ENCODE data around the gene TSEN15. TPM values are rescaled to one million over a fixed set of nuclear protein-coding genes. Genes with fewer than 3 reads are reported as not detected.

Gene TSEN15
- total RNA-seq, 1 experiment from 2014 or later, result 97.5 TPM

GRCh38 chr1:184074383-184074782 is 22.9 kb downstream of the TSEN15 start:
- DNase-seq (ENCODE audit: unreplicated experiment), result no peak
- no peaks in the 10 kb centered on the region for H3K9me3 Mint-ChIP-seq (ENCODE audit: unreplicated experiment)
- ChIA-PET CTCF (interaction anchor here (0.8 to 11.2 kb wide), 5 partner anchors 14 to 618 kb away, joined by 3 to 122 read pairs (median 11); no protein-coding TSS in a partner anchor), POLR2A (interaction anchor here (1.5 kb wide), 1 partner anchor 325 kb away, joined by 3 read pairs; no protein-coding TSS in a partner anchor)
- H3K4me3 Mint-ChIP-seq (ENCODE audit: unreplicated experiment), result no peak overlapping the region
- TF ChIP-seq, protein P1, sequence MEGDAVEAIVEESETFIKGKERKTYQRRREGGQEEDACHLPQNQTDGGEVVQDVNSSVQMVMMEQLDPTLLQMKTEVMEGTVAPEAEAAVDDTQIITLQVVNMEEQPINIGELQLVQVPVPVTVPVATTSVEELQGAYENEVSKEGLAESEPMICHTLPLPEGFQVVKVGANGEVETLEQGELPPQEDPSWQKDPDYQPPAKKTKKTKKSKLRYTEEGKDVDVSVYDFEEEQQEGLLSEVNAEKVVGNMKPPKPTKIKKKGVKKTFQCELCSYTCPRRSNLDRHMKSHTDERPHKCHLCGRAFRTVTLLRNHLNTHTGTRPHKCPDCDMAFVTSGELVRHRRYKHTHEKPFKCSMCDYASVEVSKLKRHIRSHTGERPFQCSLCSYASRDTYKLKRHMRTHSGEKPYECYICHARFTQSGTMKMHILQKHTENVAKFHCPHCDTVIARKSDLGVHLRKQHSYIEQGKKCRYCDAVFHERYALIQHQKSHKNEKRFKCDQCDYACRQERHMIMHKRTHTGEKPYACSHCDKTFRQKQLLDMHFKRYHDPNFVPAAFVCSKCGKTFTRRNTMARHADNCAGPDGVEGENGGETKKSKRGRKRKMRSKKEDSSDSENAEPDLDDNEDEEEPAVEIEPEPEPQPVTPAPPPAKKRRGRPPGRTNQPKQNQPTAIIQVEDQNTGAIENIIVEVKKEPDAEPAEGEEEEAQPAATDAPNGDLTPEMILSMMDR (IDR thresholded peaks at IDR 0.05; ENCODE audit: unreplicated experiment), result no peak
- no peaks in the 10 kb centered on the region for H3K27me3 Mint-ChIP-seq (ENCODE audit: insufficient read depth, unreplicated experiment)
- H3K36me3 Mint-ChIP-seq (ENCODE audit: insufficient read depth, unreplicated experiment), result peaks cover 22% of the 10 kb centered on the region
- H3K4me1 Mint-ChIP-seq (ENCODE audit: insufficient read depth, unreplicated experiment), result no peaks in the 10 kb centered on the region
- intact Hi-C loops (cut with micrococcal nuclease), result loop anchor here (2.0 kb wide), 1 partner anchor 908 kb away; no protein-coding TSS in a partner anchor
- H3K27ac Mint-ChIP-seq (ENCODE audit: low read depth, unreplicated experiment), result no peak overlapping the region
- BruUV-seq (replicated peaks), result no TSS peak

DNA sequence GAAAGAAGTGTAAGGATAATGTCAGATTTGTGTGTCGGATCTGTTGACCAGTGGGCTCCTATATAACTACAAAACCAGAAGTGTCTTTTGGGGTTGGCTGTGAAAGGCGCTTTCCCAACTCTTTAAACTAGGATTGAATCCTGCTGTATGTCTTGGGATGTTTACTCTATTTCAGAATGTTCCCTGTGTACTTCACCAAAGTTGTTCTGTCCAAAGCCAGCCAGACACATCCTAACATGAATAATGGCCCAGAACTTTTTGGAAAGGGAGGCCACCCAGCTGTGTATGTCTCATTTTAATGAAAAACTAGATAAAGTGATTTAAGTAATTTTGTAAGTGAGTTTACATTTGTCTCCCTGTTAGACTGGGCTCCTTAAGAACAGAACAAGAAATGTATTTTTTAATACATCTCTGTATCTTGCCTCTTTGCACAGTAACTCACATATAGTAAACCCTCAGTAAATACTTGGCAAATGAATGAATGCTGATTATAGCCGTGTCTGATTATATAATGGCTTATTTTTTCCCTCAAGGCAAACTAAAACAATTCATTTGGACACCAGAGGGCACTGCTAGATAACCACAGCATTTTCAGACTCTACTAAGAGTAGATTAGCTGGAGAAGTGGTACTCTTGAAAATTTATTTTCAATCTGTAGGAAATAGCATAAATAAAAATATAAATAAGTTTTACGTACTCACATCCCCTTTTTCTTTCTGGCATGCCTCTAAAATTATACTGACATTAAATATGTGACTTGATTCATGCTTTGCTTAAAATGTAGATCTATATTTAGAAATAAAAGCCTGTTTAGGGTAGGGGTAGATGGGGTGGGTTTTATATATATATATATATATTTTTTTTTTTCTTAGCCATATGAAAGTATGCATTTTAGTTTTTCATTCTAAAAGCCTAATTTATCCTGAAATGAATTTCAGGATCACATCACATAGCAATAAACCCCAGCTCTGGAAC is 23.8 kb downstream of the TSEN15 start:
- POLR2A ChIA-PET, result interaction anchor here (0.5 to 1.5 kb wide), 8 partner anchors 24 to 616 kb away, joined by 3 to 4 read pairs (median 3); partner anchors contain the start of gene TSEN15
- TF ChIP-seq, protein P1 (IDR thresholded peaks at IDR 0.05; ENCODE audit: unreplicated experiment), result peak; percentile 90
- H3K4me3 Mint-ChIP-seq (ENCODE audit: unreplicated experiment), result no peak overlapping the region
- no peaks in the 10 kb centered on the region for H3K9me3 Mint-ChIP-seq (ENCODE audit: unreplicated experiment)
- BruUV-seq (replicated peaks), result no TSS peak
- H3K27me3 Mint-ChIP-seq (ENCODE audit: insufficient read depth, unreplicated experiment), result no peaks in the 10 kb centered on the region
- CTCF ChIA-PET, result interaction anchor here (0.6 to 11.2 kb wide), 22 partner anchors 9 to 731 kb away, joined by 3 to 122 read pairs (median 4); partner anchors contain the start of gene C1orf21
- peaks cover 22% of the 10 kb centered on the region for H3K36me3 Mint-ChIP-seq (ENCODE audit: insufficient read depth, unreplicated experiment)
- H3K27ac Mint-ChIP-seq (ENCODE audit: low read depth, unreplicated experiment), result no peak overlapping the region
- H3K4me1 Mint-ChIP-seq (ENCODE audit: insufficient read depth, unreplicated experiment), result no peaks in the 10 kb centered on the region
- DNase-seq (ENCODE audit: unreplicated experiment), result peak; percentile 72
- intact Hi-C loops (cut with micrococcal nuclease), result loop anchor here (1.0 to 2.0 kb wide), 5 partner anchors 147 to 907 kb away; no protein-coding TSS in a partner anchor

DNA sequence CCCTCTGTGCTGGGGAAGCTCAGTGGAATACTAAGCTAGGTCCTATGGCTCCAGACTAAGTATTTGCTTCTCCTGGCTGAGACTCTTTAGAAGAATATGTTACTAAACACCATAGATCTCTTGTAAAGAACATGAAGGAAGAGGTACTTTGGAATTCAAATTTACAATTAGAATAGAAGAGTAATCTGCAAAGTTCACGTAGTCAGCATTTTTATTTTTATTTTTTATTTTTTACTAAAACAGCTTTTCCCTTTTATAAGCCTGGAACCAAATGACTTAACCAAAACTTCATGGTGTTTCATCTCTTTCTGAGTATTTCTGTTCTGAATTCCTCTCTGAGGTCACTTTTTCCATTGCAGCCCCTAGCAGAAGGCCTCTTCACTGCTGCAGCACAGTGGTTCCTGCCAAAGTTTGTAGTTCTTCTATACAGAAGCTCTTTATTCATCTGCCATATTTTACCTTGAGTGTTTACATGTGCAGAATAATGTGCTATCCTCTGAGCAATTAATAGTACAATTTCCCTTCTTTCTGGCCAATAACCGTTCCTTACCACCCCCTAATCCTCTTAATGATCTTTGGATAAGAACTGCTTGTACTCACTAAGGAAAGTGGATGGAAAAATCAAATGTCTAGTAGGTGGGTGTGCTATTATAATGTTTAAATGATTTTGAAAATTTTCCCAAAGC is 27.2 kb downstream of the TSEN15 start:
- intact Hi-C loops (cut with micrococcal nuclease), result no loop called here
- DNase-seq (ENCODE audit: unreplicated experiment), result no peak
- Mint-ChIP-seq H3K27ac (ENCODE audit: low read depth, unreplicated experiment) (no peak overlapping the region), H3K27me3 (ENCODE audit: insufficient read depth, unreplicated experiment) (no peaks in the 10 kb centered on the region), H3K36me3 (ENCODE audit: insufficient read depth, unreplicated experiment) (no peaks in the 10 kb centered on the region), H3K4me3 (ENCODE audit: unreplicated experiment) (no peak overlapping the region), H3K9me3 (ENCODE audit: unreplicated experiment) (no peaks in the 10 kb centered on the region), H3K4me1 (ENCODE audit: insufficient read depth, unreplicated experiment) (no peaks in the 10 kb centered on the region)
- ChIA-PET CTCF (interaction anchor here (0.9 to 11.2 kb wide), 7 partner anchors 9 to 613 kb away, joined by 3 to 122 read pairs (median 3); partner anchors contain the start of gene C1orf21), POLR2A (interaction anchor here (0.9 kb wide), 1 partner anchor 615 kb away, joined by 3 read pairs; no protein-coding TSS in a partner anchor)
- TF ChIP-seq, protein P1 (IDR thresholded peaks at IDR 0.05; ENCODE audit: unreplicated experiment), result no peak
- no TSS peak for BruUV-seq (replicated peaks)

Data from MCF 10A (cell line).